DMS153 treated with DMSO at 0.1 percent for 48 hours (cell line): ENCODE results near the gene CCSAP.

Experiments
- DNase-seq: peaks from one replicate; lab custom pipeline; 2025; ENCODE audit not compliant: unreplicated experiment; lab: John Stamatoyannopoulos, UW

CCSAP gene

GRCh38 chr1:229288516-229288915 is 54.3 kb downstream of the CCSAP start:
- no peak for DNase-seq

- no peak for DNase-seq
Observed at GRCh38 chr1:229287267-229287666, 55.6 kb downstream of the CCSAP start.

DNA sequence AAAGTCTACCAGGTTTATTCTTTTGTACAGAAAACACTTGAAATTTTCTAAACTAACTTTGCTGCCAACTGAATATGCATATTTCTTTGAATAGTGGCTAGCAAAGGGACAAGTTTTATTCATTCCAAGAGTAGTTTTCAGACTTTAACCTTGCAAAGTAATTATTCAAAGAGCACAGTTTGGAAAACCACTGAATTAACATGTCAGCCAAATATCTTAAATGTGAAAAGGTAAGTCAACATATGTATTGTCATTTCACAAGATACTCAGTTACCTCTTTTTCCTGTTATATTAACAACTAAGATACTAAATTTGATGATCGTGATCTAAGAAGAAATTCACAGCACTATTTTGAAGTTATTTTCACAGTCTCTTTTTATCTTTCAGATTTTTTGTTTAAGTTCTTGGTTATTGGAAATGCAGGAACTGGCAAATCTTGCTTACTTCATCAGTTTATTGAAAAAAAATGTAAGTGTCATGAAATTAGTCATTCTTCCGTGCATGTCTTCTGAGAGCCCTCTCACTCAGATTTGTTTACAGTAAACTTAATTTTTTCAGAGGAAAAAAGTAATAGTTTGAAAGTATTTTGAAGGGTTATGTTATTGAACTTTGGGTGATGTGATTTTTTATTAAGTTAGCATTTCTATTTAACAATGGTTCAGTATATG is 56.6 kb downstream of the CCSAP start:
- no peak for DNase-seq

GRCh38 chr1:229285440-229285839 is 57.4 kb downstream of the CCSAP start:
- no peak for DNase-seq

DNA sequence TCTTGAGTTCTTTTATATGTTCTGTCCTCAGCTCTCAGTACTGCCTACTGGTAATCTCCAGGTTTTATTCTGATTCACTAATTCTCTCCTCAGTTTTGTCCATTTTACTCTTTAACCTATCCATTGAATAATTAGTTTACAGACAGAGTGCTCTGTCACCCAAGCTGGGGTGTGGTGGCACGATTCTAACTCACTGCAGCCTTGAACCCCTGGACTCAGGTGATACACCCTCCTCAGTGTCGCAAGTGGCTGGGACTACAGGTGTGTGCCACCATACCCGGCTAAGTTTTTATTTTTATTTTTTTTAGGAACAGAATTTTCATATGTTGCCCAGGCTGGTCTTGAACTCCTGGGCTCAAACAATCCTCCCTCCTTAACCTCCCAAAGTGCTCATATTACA is 58.0 kb downstream of the CCSAP start:
- DNase-seq = no peak

- DNase-seq = no peak
Observed at GRCh38 chr1:229283183-229283611, 59.6 kb downstream of the CCSAP start.

DNA sequence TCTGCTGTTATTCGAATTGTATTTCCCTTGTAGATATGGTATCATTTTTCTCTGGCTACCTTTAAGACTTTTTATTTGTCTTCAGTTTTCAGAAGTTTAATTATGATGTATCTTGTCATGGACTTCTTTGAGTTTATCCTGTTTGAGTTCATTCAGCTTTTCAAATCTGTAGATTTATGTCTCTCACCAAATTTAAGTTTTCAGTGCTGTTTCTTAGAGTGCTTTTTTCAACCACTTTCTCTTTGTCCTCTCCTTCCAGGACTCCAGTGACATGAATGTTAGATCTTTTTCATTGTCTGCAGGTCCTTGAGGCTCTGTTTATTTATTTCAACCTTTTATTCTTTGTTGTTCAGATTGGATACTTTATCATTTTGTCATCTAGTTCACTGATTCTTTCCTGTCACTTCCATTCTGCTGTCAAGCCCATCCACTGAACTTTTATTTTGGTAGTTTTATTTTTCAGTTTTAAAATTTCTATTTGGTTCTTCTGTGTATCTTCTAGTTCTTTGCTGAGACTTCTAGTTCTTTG is 60.5 kb downstream of the CCSAP start:
- DNase-seq = no peak

GRCh38 chr1:229281339-229281926 is 61.4 kb downstream of the CCSAP start:
- no peak for DNase-seq

GRCh38 chr1:229280921-229281320 is 61.9 kb downstream of the CCSAP start:
- no peak for DNase-seq

GRCh38 chr1:229280037-229280828 is 62.6 kb downstream of the CCSAP start:
- no peak for DNase-seq

DNA sequence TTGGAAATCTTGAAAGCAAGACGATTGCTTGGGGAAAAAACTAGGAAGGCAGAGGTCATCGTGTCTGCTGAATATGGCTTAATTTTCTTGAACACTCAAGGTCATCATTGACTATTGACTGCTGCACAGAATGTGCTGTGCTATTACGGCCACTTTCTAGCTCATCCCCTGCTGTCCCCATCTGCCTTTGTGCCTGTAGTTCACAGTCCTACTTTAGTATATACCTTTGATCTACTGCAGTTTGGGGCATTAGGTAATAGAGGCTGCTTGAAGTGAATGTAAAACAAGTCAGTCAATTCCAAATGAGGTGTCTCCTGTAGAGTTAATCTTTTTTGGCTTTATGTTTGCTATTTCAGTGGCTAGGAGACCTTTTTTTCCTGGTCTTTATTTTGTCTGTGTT is 63.6 kb downstream of the CCSAP start:
- DNase-seq = no peak

- no peak for DNase-seq
Observed at GRCh38 chr1:229278120-229278741, 64.6 kb downstream of the CCSAP start.

GRCh38 chr1:229275005-229275404 is 67.8 kb downstream of the CCSAP start:
- DNase-seq = no peak

GRCh38 chr1:229273507-229274232 is 69.2 kb downstream of the CCSAP start:
- no peak for DNase-seq

DNA sequence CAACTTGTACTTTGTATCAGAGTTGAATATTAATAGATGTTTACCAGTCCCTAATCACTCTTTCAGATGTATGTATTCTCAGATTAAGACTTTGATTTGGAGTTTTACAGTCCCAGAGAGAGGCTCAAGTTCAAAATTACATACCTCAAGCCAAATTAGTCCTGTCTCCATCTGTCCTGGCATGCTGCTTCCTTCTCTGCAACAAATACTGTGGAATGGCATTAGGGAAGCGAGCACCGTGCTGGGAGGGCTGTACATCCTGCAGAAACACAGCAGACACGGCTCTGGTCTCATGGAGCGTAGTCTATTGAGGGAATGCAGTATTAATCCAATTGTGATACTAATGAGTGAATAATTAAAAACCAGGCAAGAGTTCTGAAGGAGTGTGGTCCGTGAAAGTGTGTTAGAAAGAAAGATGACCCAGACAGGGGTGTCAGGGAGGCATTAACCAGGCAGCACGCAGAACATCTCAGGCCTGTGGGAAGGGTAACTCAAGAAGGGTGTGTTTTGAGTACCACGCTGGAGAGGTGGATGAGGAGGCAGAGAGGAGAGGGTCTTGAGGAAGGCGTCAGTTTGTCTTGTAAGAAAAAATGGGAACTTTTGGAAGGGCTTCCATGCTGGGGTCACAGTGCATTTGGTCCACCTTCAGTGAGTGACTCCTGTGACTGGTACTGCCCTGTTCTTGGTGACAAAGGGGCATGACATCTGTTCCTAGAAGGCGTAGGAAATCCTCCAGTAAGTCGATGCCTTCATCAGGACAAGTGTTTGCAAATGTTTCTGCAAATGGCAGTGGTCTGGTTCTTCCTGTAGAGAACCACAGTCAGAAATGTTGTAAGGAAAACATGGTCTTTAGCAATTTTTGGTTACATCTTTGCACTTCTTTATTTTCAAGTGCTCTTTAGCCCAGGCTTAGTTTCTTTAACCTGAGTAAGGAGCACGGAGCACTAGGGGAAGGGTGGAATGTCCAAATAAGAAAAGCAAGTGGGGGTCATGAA is 70.4 kb downstream of the CCSAP start:
- DNase-seq = no peak

GRCh38 chr1:229271448-229272159 is 71.2 kb downstream of the CCSAP start:
- DNase-seq = peak; percentile 16
